GM21381 (cell line): Measurements from ENCODE around the gene PIAS2.
"Not testable (repeated sequence)": the region's sequence is repeated elsewhere in the genome, so short reads cannot be mapped to it uniquely, and the experiment has no call there.

ENCODE experiments used
- ATAC-seq: cut with Tn5 transposase; IDR thresholded peaks from one replicate; pipeline ENCODE4 v1.9.1; 2021; ENCODE audit warnings: mild to moderate bottlenecking, moderate library complexity; ENCODE audit not compliant: unreplicated experiment

PIAS2 gene

DNA sequence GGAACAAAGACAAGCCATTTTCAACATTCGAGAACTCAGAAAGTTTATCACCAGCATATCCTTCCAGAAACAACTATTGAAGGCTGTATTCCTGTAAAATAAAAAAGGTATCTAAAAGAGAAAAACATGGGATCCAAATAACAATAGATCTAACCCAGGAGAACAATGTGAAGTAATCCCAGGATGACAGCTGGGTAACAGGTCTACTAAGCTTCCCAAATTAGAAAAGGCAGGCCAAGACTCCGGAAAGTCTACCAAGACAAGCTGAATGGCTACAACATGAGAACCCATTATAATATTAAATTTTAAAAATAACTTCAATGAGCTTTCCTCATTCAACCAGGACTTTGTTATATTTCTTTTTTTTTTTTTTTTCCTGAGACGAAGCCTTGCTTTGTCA lies 6.5 kb downstream of the PIAS2 start:
- ATAC-seq, result no peak

GRCh38 chr18:46909497-46909896 lies 7.8 kb downstream of the PIAS2 start:
- ATAC-seq, result no peak

DNA sequence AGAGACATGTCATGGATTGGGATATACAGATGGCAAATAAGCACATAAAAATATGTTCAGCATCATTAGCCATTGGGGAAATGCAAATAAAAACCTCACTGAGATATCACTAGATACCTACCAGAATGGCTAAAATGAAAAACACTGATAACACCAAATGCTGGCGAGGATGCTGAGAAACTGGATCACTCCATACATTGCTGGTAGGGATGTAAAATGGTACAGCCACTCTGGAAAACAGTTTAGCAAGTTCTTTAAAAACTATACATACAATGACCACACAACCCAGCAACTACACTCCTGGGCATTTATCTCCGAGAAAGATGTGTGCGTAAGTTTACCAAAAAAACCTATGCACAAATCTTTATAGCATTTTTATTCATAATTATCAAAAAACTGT lies 13.9 kb downstream of the PIAS2 start:
- no peak for ATAC-seq

DNA sequence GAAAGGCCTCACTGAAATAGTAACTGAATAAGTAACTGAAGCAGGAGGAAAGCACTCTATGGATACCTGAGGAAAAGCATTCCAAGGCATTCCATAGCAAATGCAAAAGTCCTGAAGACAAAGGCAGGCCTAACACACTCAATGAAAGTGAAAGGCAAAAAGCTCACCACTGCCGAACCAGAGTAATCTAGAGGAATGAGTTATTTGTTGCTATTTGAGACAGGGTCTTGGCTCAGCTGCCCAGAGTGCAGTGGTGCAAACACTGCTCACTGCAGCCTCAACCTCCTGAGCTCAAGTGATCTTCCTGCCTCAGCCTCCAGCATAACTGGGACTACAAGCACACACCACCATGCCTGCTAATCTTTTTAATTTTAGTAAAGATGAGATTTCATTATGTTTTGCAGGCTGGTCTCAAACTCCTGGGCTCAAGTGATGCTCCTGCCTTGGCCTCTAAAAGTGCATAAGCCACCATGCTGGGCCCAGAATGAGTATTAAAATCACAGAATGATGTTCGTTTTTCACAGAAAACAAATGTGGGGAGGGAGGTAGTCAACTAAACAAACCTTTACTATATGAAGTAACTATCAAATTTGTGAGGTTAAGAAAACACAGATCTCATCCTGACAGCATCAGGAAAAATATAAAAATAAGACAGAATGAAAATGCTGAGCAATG lies 17.9 kb downstream of the PIAS2 start:
- peak; percentile 67 for ATAC-seq

- ATAC-seq, result no peak
Measured at GRCh38 chr18:46894124-46894523, 23.2 kb downstream of the PIAS2 start.

DNA sequence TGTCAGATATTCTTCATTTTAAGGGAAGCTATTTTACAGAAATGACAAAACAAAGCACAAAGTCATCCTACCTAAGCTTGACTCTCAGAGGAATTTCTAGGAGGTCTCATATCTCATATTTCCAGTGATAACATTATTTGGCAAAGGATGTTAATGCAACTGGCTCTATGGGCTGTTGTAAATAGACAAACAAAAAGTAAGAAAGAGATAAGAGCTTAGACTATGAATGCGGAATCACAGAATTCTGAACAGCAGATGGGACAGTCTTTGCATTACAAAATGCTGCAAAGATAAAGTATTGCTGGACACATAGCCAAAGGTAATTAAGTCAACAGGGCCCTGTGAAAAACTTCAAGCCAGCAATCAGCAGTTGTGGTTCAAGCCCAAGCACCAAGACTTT lies 23.9 kb downstream of the PIAS2 start:
- ATAC-seq, result no peak

- no peak for ATAC-seq
Measured at GRCh38 chr18:46892842-46893241, 24.5 kb downstream of the PIAS2 start.

DNA sequence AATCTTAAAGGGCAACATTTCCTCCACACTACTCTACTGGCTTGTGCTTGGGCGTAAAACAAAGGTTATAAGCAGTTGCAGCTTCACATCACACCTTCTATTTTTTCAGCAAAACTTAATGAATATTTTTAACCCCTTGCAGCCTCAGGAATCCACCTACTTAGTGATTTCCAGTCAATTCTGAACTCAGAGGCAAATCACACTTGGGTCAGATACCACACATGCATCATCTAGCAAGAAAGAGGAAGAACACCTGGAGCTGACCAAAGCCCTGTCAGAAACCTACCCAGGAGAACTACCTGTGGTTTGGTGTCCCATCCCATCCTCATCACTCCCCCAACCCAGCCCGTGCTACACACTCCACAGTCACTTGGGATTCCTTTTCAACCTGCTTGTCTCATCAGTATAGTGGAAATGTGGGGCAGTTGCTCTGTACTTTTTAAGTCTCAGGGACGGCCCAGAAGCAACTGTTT lies 25.5 kb downstream of the PIAS2 start:
- ATAC-seq, result peak; percentile 81

DNA sequence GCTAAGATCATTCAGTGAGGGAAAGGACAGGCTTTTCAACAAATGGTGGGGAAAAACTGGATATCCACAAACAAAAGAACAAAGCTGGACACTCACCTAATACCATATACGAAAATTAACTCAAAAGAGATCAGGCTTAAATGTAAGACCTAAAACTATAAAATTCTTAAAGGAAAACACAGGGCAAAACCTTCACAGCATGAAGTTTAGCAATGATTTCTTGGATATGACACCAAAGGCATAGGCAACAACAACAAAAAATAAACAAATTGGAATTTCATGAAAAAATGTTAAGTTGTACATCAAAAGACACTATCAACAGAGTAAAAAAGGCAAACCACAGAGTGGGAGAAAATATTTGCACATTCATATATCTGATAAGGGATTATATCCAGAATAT lies 28.3 kb downstream of the PIAS2 start:
- ATAC-seq, result no peak

GRCh38 chr18:46886893-46887292 lies 30.4 kb downstream of the PIAS2 start:
- ATAC-seq, result no peak

DNA sequence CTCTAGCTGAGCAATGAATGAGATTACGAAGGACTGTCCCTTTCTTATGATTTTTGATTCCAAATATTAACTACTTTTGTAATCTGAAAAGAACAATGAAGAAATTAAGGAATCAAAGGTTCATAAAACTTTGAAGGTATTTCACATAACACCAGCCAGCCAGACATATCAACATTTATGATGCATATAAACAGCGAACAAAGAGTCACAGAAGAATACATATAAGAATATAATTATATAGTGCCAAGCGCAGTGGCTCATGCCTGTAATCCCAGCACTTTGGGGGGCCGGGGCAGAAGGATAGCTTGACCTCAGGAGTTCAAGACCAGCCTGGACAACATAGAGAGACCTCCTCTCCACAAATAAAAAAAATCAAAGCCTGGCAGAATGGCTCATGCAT lies 34.1 kb downstream of the PIAS2 start:
- ATAC-seq, result no peak

- ATAC-seq, result no peak
Measured at GRCh38 chr18:46877329-46877987, 39.8 kb downstream of the PIAS2 start.

DNA sequence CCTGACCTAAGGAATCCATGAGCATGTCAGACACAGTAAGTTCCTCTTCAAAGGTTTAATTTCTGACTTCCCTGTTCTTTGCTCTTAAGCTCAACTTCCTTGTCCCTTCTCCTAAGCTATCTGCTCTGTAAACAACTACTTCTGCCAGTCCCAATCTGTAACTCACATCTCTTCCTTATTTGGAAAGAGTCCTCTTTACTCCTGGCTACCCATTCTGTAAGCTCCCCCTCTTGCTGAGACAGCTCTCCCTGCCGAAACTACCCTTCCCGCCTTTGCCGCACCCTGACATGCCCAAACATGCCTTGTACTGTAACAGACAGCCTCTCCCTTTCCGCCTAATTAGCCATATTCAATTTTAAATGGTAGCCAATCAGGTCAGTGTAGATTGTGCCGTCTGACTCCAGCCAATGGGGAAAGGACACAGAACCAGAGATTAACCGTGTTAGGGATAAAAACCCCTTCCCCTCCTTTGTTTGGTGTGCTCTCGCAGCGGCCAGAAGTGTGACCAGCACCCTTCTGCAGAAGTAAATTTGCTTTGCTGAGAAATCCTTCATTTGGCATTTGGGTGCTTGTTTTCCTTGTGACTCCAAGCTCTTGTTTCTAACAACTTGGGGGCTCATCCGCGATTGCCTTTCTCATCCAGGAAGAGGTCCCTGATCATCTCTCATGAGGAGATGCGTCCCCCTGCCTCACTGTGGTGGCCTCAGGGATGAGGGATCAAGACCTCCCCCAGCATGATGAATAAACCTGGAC lies 49.0 kb downstream of the PIAS2 start:
- no peak for ATAC-seq

DNA sequence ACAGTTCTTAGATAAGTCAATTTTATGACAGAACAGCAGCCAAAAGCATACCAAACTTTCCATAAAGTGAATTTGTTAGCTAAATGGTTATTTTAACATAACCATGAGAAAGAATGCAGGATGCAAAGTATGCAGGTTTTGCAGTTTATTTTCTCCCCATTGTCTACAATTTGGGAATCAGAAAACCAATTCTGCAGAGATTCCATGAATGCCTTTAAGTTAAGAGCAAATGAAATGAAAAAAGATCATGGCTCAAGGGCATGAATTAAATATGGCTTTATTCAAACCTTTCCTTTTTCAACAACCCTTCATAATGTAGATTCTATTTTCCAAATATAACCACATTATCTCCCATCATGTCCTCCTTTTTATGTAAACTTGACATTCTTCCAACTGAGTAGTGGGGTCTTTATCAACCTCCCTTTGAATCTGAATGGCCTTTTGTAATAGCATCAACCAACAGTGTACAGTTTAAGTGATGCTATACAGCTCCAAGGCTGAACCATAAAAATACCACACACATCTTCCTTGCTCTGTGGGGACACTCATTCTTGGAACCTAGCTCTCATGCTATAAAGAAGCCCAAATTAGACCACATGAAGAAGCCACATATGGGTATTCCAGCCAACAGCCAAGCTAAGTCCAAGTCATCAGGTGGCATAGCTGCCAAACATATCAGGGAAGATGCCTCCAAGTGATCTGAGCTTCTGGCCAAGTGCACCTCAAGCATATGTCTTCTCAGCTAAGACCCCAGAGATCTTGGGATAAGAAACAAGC lies 49.8 kb downstream of the PIAS2 start:
- no peak for ATAC-seq

- no peak for ATAC-seq
Measured at GRCh38 chr18:46866523-46866922, 50.8 kb downstream of the PIAS2 start.

DNA sequence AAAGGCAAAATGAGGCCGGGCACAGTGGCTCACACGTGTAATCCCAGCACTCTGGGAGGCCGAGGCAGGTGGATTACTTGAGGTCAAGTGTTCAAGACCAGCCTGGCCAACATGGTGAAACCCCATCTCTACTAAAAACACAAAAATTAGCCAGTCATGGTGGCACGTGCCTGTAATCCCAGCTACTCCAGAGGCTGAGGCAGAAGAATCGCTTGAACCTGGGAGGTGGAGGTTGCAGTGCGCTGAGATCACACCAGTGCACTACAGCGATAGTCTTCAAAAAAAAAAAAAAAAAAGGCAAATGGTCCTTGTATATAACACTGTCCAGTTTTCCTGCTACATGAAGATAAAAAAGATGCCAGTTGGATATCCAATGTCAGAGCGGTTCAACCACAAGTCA lies 52.1 kb downstream of the PIAS2 start:
- ATAC-seq, result not testable (repeated sequence)

GRCh38 chr18:46859855-46860254 lies 57.5 kb downstream of the PIAS2 start:
- ATAC-seq, result no peak

- ATAC-seq, result no peak
Measured at GRCh38 chr18:46858290-46858689, 59.0 kb downstream of the PIAS2 start.

DNA sequence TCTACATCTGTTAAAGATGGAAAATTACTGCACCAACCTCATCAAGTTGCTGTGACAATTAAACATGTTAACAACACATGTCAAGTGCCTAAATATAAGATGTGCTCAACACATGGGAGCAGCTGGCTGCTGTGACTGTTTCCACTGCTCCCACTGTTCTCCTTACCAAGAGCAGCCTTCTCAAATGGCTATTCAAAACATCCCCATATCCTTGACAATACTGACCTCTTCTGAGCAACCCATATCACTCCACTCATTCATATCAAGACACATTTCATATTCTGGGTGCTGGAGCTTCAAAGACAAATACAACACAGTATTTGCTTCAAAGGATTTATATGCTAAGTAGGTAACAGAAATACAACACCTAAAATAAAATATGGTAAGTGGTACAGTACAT lies 60.3 kb downstream of the PIAS2 start:
- no peak for ATAC-seq

GRCh38 chr18:46849007-46849406 lies 68.3 kb downstream of the PIAS2 start:
- ATAC-seq, result no peak

- no peak for ATAC-seq
Measured at GRCh38 chr18:46843372-46843771, 73.9 kb downstream of the PIAS2 start.
